Liver (tissue), 9 donors: ENCODE measurements around the gene TGFBR3L. TPM values are rescaled to one million over a fixed set of nuclear protein-coding genes. Genes with fewer than 3 reads are reported as not detected.
"Not testable (repeated sequence)": the region's sequence is repeated elsewhere in the genome, so short reads cannot be mapped to it uniquely, and the experiment has no call there.

ENCODE experiments used
- DNase-seq: peaks from one replicate; pipeline ENCODE4 v3.0.0-alpha.2; 2017; ENCODE audit warnings: low spot score
- H3K27ac ChIP-seq, 2 donors: one replicate each; pipeline ENCODE4 v1.7.0; 2013; ENCODE audit warnings: inconsistent platforms in 2 of 2, low read length in 2 of 2, control low read depth in 1 of 2, low read depth in 1 of 2, mild to moderate bottlenecking in 1 of 2
- H3K27me3 ChIP-seq, 4 donors: one replicate each; pipeline versions ENCODE4 v1.6.1 to v1.7.0; 2013; ENCODE audit warnings: low read length in 3 of 4, inconsistent platforms in 1 of 4, mild to moderate bottlenecking in 1 of 4, moderate library complexity in 1 of 4; ENCODE audit not compliant: control insufficient read depth in 4 of 4, insufficient read depth in 4 of 4
- H3K36me3 ChIP-seq, 4 donors: one replicate each; pipeline versions ENCODE4 v1.6.1 to v1.7.0; 2013; ENCODE audit warnings: low read length in 3 of 4, mild to moderate bottlenecking in 3 of 4, low read depth in 1 of 4, moderate library complexity in 1 of 4; ENCODE audit not compliant: control insufficient read depth in 4 of 4, insufficient read depth in 3 of 4
- H3K4me1 ChIP-seq, 4 donors: one replicate each; pipeline versions ENCODE4 v1.6.1 to v1.7.0; 2013; ENCODE audit warnings: low read length in 3 of 4, mild to moderate bottlenecking in 3 of 4, moderate library complexity in 1 of 4; ENCODE audit not compliant: control insufficient read depth in 4 of 4, insufficient read depth in 4 of 4
- H3K4me3 ChIP-seq, 3 donors: one replicate each; pipeline versions ENCODE4 v1.6.1 to v1.7.0; 2013; ENCODE audit warnings: low read length in 3 of 3, control low read depth in 1 of 3, low read depth in 1 of 3, mild to moderate bottlenecking in 1 of 3
- H3K9ac ChIP-seq, 2 donors: one replicate each; pipeline ENCODE4 v1.7.0; 2013; ENCODE audit warnings: low read length in 2 of 2, mild to moderate bottlenecking in 2 of 2, moderate library complexity in 2 of 2, control low read depth in 1 of 2, low read depth in 1 of 2
- H3K9me3 ChIP-seq, 4 donors: one replicate each; pipeline versions ENCODE4 v1.6.1 to v1.7.0; 2013; ENCODE audit warnings: low read length in 3 of 4; ENCODE audit not compliant: control insufficient read depth in 4 of 4
- ATF3 ChIP-seq: IDR thresholded peaks from 2 replicates; pipeline ENCODE4 v1.6.1; 2016; ENCODE audit warnings: antibody characterized with exemption
- CTCF ChIP-seq: fragments of 150-350 bp; IDR thresholded peaks from 2 replicates; pipeline ENCODE4 v1.5.1; 2017; ENCODE audit warnings: improper control_type of control experiment, low read depth, low read length; ENCODE audit not compliant: missing input control
- EGR1 ChIP-seq, 2 donors: IDR thresholded peaks; 2 replicates each; pipeline ENCODE4 v1.6.1; 2016 to 2018; ENCODE audit warnings: antibody characterized with exemption in 2 of 2, low read depth in 2 of 2
- FOXA1 ChIP-seq: IDR thresholded peaks from 2 replicates; pipeline ENCODE4 v1.6.1; 2016; ENCODE audit warnings: antibody characterized with exemption
- FOXA2 ChIP-seq: IDR thresholded peaks from 2 replicates; pipeline ENCODE4 v1.6.1; 2016; ENCODE audit warnings: antibody characterized with exemption
- GABPA ChIP-seq, 2 donors: IDR thresholded peaks in 1 of 2; conservative IDR thresholded peaks in 1 of 2; 2 replicates each; pipeline ENCODE4 v1.6.1; 2016; ENCODE audit warnings: antibody characterized with exemption in 2 of 2, mild to moderate bottlenecking in 1 of 2, moderate library complexity in 1 of 2
- HNF4G ChIP-seq: IDR thresholded peaks from 2 replicates; pipeline ENCODE4 v1.6.1; 2016; ENCODE audit warnings: antibody characterized with exemption
- JUND ChIP-seq, 2 donors: IDR thresholded peaks; 2 replicates each; pipeline ENCODE4 v1.6.1; 2016; ENCODE audit warnings: antibody characterized with exemption in 2 of 2
- MAX ChIP-seq: IDR thresholded peaks from 2 replicates; pipeline ENCODE4 v1.6.1; 2016; ENCODE audit warnings: antibody characterized with exemption
- NR2F2 ChIP-seq: IDR thresholded peaks from 2 replicates; pipeline ENCODE4 v1.6.1; 2016; ENCODE audit warnings: antibody characterized with exemption
- RAD21 ChIP-seq, 2 donors: IDR thresholded peaks; 2 replicates each; pipeline ENCODE4 v1.6.1; 2016; ENCODE audit warnings: antibody characterized with exemption in 2 of 2, mild to moderate bottlenecking in 2 of 2
- REST ChIP-seq: IDR thresholded peaks from 2 replicates; pipeline ENCODE4 v1.6.1; 2016; ENCODE audit warnings: antibody characterized with exemption, mild to moderate bottlenecking
- RXRA ChIP-seq, 2 donors: IDR thresholded peaks; 2 replicates each; pipeline ENCODE4 v1.6.1; 2017 to 2018; ENCODE audit warnings: antibody characterized with exemption in 2 of 2, mild to moderate bottlenecking in 1 of 2
- SP1 ChIP-seq: IDR thresholded peaks from 2 replicates; pipeline ENCODE4 v1.6.1; 2018; ENCODE audit warnings: antibody characterized with exemption, mild to moderate bottlenecking
- TAF1 ChIP-seq: conservative IDR thresholded peaks from 2 replicates; pipeline ENCODE4 v1.6.1; 2016; ENCODE audit warnings: antibody characterized with exemption, mild to moderate bottlenecking
- YY1 ChIP-seq: IDR thresholded peaks from 2 replicates; pipeline ENCODE4 v1.6.1; 2016; ENCODE audit warnings: antibody characterized with exemption, mild to moderate bottlenecking
- ZBTB33 ChIP-seq: IDR thresholded peaks from 2 replicates; pipeline ENCODE4 v1.6.1; 2016; ENCODE audit warnings: antibody characterized with exemption
- WGBS: extraction: QIAGEN DNeasy Blood & Tissue Kit; methylation state at CpG from one replicate; pipeline ENCODE4 v1.1.7; 2013; 5-methylcytosine and 5-hydroxymethylcytosine counted together
- polyA plus RNA-seq, 2 donors: library from polyadenylated mRNA; stranded (reverse) in 1 of 2; unstranded in 1 of 2; fragments of 200-250 nt in 1 of 2; fragments of >200 nt in 1 of 2; fragmentation: Nextera tagmentation in 1 of 2; extraction: Ambion mirVana in 1 of 2; gene quantifications; one replicate each; pipeline versions ENCODE4 v1.2.1 to v1.2.3, GENCODE V29; 2013 to 2015
- total RNA-seq, 2 donors: library from RNA; depleted of rRNA; stranded (reverse); fragments of >200 nt; gene quantifications; one replicate each; pipeline ENCODE4 v1.2.3, GENCODE V29; 2014
- donor health status: healthy.
- donor health status: healthy.
- donor health status: healthy.
- donor health status: healthy.
- donor health status: healthy.

Gene TGFBR3L
- total and polyA plus RNA-seq, 4 donors: 0.32 to 2.5 (median 0.36) TPM; not detected in 1

- no peak overlapping the region for H3K9ac ChIP-seq
- peaks cover 3 to 13% (median 7%) of the 10 kb centered on the region in 4 donors for H3K36me3 ChIP-seq
- no peak overlapping the region for H3K27ac ChIP-seq
- WGBS: 75% methylated on average over 6 of the region's 6 CpGs
- no peak for DNase-seq
- no peak for TF ChIP-seq ATF3
- TF ChIP-seq RAD21 (IDR thresholded peaks at IDR 0.05): no peak
- TF ChIP-seq JUND (IDR thresholded peaks at IDR 0.05): no peak
- TF ChIP-seq EGR1 (IDR thresholded peaks at IDR 0.05; ENCODE audit: low read depth in 2 of 2): no peak
- TF ChIP-seq FOXA1: no peak
- no peak for TF ChIP-seq NR2F2
- no peak for TF ChIP-seq GABPA (IDR thresholded peaks at IDR 0.05 in 1 of 2, conservative IDR thresholded peaks at IDR 0.05 in 1 of 2)
- no peak for TF ChIP-seq RXRA (IDR thresholded peaks at IDR 0.05)
- no peak for TF ChIP-seq FOXA2
- TF ChIP-seq CTCF: no peak
- no peak for TF ChIP-seq SP1
- TF ChIP-seq REST: no peak
- no peak for TF ChIP-seq YY1
- TF ChIP-seq HNF4G: no peak
- TF ChIP-seq ZBTB33: no peak
- TF ChIP-seq MAX: no peak
- TF ChIP-seq TAF1: no peak
- H3K9me3 ChIP-seq: no peaks in the 10 kb centered on the region
- H3K4me1 ChIP-seq: peaks cover 3 to 25% (median 18%) of the 10 kb centered on the region in 4 donors
- no peak overlapping the region for H3K4me3 ChIP-seq
- no peaks in the 10 kb centered on the region for H3K27me3 ChIP-seq
These were observed 44.6 kb downstream of the TGFBR3L start for GRCh38 chr19:7959211-7959610.

GRCh38 chr19:7961082-7961481 lies 46.5 kb downstream of the TGFBR3L start:
- peaks cover 3 to 20% (median 12%) of the 10 kb centered on the region in 4 donors for H3K36me3 ChIP-seq
- H3K27me3 ChIP-seq, H3K27ac ChIP-seq, DNase-seq, H3K9ac ChIP-seq, H3K9me3 ChIP-seq, H3K4me3 ChIP-seq: not testable (repeated sequence)
- WGBS: 96% methylated on average over 4 of the region's 4 CpGs
- H3K4me1 ChIP-seq: peaks cover 3 to 25% (median 18%) of the 10 kb centered on the region in 4 donors
